SU-DHL-6 (cell line): ENCODE results near the gene PHPT1.
"Not testable (repeated sequence)": the region's sequence is repeated elsewhere in the genome, so short reads cannot be mapped to it uniquely, and the experiment has no call there.

Experiments
- H2AFZ ChIP-seq: fragments of 200-600 bp; sonication (generic); 2 replicates; pipeline ENCODE4 v1.6.1; 2014; ENCODE audit warnings: low read depth, mild to moderate bottlenecking, moderate library complexity, mixed read lengths, antibody characterized with exemption, low read length; ENCODE audit not compliant: severe bottlenecking
- H3F3A ChIP-seq: fragments of 200-600 bp; shearing (Covaris generic); 2 replicates; pipeline ENCODE4 v1.6.0; 2016; ENCODE audit warnings: antibody characterized with exemption, mild to moderate bottlenecking; ENCODE audit not compliant: insufficient read depth
- H3K27ac ChIP-seq: fragments of 200-600 bp; sonication (generic); 2 replicates; pipeline ENCODE4 v1.5.1; 2016; ENCODE audit warnings: low read depth, mild to moderate bottlenecking, low read length, moderate library complexity, mixed read lengths
- H3K27me3 ChIP-seq: fragments of 200-600 bp; sonication (generic), shearing (Covaris generic); 2 replicates; pipeline ENCODE4 v1.6.0; 2014; ENCODE audit warnings: mild to moderate bottlenecking, low read length
- H3K36me3 ChIP-seq: fragments of 200-600 bp; sonication (generic); 2 replicates; pipeline ENCODE4 v1.6.1; 2014; ENCODE audit warnings: mild to moderate bottlenecking, low read length, mixed read lengths
- H3K4me2 ChIP-seq: fragments of 300-600, 200-600 bp; shearing (Covaris generic), sonication (generic); 2 replicates; pipeline ENCODE4 v1.6.0; 2014; ENCODE audit warnings: low read length, low read depth, mild to moderate bottlenecking; ENCODE audit not compliant: poor library complexity, severe bottlenecking
- H3K4me3 ChIP-seq: fragments of 200-600 bp; sonication (generic); 2 replicates; pipeline ENCODE4 v1.5.1; 2014; ENCODE audit warnings: antibody characterized with exemption, low read length, mild to moderate bottlenecking, mixed read lengths; ENCODE audit not compliant: insufficient read depth, poor library complexity, severe bottlenecking
- H3K79me2 ChIP-seq: fragments of 200-600 bp; sonication (generic); 2 replicates; pipeline ENCODE4 v1.6.1; 2014; ENCODE audit warnings: mild to moderate bottlenecking, low read length, moderate library complexity; ENCODE audit not compliant: insufficient read depth
- H3K9ac ChIP-seq: fragments of 200-600 bp; sonication (generic); 2 replicates; pipeline ENCODE4 v1.7.0; 2014; ENCODE audit warnings: mild to moderate bottlenecking, low read length
- H3K9me2 ChIP-seq: fragments of 200-600 bp; sonication (generic); replicated peaks from 2 replicates; pipeline ENCODE4 v1.6.1; 2014; ENCODE audit warnings: low read length; ENCODE audit not compliant: insufficient read depth
- H3K9me3 ChIP-seq: fragments of 200-600 bp; sonication (generic); 2 replicates; pipeline ENCODE4 v1.6.1; 2014; ENCODE audit warnings: low read length, mixed read lengths; ENCODE audit not compliant: insufficient read depth
- H4K20me1 ChIP-seq: fragments of 200-600 bp; sonication (generic); 2 replicates; pipeline ENCODE4 v1.6.1; 2014; ENCODE audit warnings: low read depth, mild to moderate bottlenecking, antibody characterized with exemption, low read length, moderate library complexity, mixed read lengths
- CTCF ChIP-seq: fragments of 200-600 bp; sonication (generic); IDR thresholded peaks from one replicate; pipeline ENCODE4 v1.5.1; 2017; ENCODE audit warnings: antibody characterized with exemption, mild to moderate bottlenecking, low read length, moderate library complexity; ENCODE audit not compliant: insufficient read depth, poor library complexity, severe bottlenecking
- EZH2phosphoT487 ChIP-seq: fragments of 200-600 bp; sonication (generic), shearing (Covaris generic); conservative IDR thresholded peaks from 2 replicates; pipeline ENCODE4 v1.6.1; 2018; ENCODE audit warnings: mild to moderate bottlenecking, antibody characterized with exemption, low read length, moderate library complexity, mixed read lengths

The PHPT1 gene

GRCh38 chr9:136880651-136881050 is 31.4 kb downstream of the PHPT1 start:
- Histone ChIP-seq H4K20me1 (no peaks in the 10 kb centered on the region), H3K9me3 (no peaks in the 10 kb centered on the region), H2AFZ (no peak overlapping the region), H3K36me3 (no peaks in the 10 kb centered on the region), H3K9me2 (no peaks in the 10 kb centered on the region), H3K79me2 (no peaks in the 10 kb centered on the region), H3K27me3 (no peaks in the 10 kb centered on the region), H3K4me3 (no peak overlapping the region), H3K4me2 (no peak overlapping the region), H3K27ac (no peak overlapping the region), H3K9ac (no peak overlapping the region), H3F3A (no peaks in the 10 kb centered on the region)
- TF ChIP-seq EZH2phosphoT487 (no peak), CTCF (no peak)

GRCh38 chr9:136881691-136882108 is 32.5 kb downstream of the PHPT1 start:
- Histone ChIP-seq H4K20me1 (no peaks in the 10 kb centered on the region), H3K9me2 (no peaks in the 10 kb centered on the region), H3K27ac (no peak overlapping the region), H3K79me2 (peaks cover under 1% of the 10 kb centered on the region; the same call in 1 of the 2 replicates), H3K9ac (no peak overlapping the region), H3F3A (no peaks in the 10 kb centered on the region), H3K4me3 (no peak overlapping the region), H3K9me3 (no peaks in the 10 kb centered on the region), H3K27me3 (no peaks in the 10 kb centered on the region), H2AFZ (no peak overlapping the region), H3K4me2 (no peak overlapping the region), H3K36me3 (no peaks in the 10 kb centered on the region)
- TF ChIP-seq EZH2phosphoT487: no peak
- no peak for TF ChIP-seq CTCF

GRCh38 chr9:136882109-136882946 is 33.1 kb downstream of the PHPT1 start:
- no peak overlapping the region for H2AFZ ChIP-seq

GRCh38 chr9:136882947-136883283 is 33.7 kb downstream of the PHPT1 start:
- not testable (repeated sequence) for H3K9ac ChIP-seq, H4K20me1 ChIP-seq, H3K36me3 ChIP-seq, H3K4me2 ChIP-seq, H3K4me3 ChIP-seq, H3K9me2 ChIP-seq, H3K27me3 ChIP-seq, H2AFZ ChIP-seq, H3K27ac ChIP-seq, H3F3A ChIP-seq, H3K9me3 ChIP-seq
- peaks cover 13% of the 10 kb centered on the region for H3K79me2 ChIP-seq

More at GRCh38 chr9:136882109-136882946, 33.1 kb downstream of the PHPT1 start:
- Histone ChIP-seq H3K27ac (no peak overlapping the region), H3K36me3 (no peaks in the 10 kb centered on the region), H4K20me1 (no peaks in the 10 kb centered on the region), H3K9me2 (no peaks in the 10 kb centered on the region), H3K4me3 (no peak overlapping the region), H3K9ac (no peak overlapping the region), H3K27me3 (no peaks in the 10 kb centered on the region), H3F3A (no peaks in the 10 kb centered on the region), H3K4me2 (no peak overlapping the region), H3K79me2 (peaks cover 7% of the 10 kb centered on the region), H3K9me3 (no peaks in the 10 kb centered on the region)
- no peak for TF ChIP-seq CTCF
- no peak for TF ChIP-seq EZH2phosphoT487

- not testable (repeated sequence) for H4K20me1 ChIP-seq, H3K27me3 ChIP-seq, H3F3A ChIP-seq, H3K9me3 ChIP-seq, H3K36me3 ChIP-seq, H3K4me2 ChIP-seq, H3K9me2 ChIP-seq, H3K9ac ChIP-seq, H3K27ac ChIP-seq, H3K4me3 ChIP-seq, H2AFZ ChIP-seq
- H3K79me2 ChIP-seq: peaks cover 20% of the 10 kb centered on the region
Observed at GRCh38 chr9:136883670-136884069, 34.5 kb downstream of the PHPT1 start.
